Smooth muscle cell of the brain vasculature (primary cell): ENCODE results near the gene WLS.

Experiments used
- DNase-seq: peaks from one replicate; pipeline ENCODE4 v3.0.0-alpha.2; 2012; ENCODE audit warnings: low read depth, low spot score

WLS gene

DNA sequence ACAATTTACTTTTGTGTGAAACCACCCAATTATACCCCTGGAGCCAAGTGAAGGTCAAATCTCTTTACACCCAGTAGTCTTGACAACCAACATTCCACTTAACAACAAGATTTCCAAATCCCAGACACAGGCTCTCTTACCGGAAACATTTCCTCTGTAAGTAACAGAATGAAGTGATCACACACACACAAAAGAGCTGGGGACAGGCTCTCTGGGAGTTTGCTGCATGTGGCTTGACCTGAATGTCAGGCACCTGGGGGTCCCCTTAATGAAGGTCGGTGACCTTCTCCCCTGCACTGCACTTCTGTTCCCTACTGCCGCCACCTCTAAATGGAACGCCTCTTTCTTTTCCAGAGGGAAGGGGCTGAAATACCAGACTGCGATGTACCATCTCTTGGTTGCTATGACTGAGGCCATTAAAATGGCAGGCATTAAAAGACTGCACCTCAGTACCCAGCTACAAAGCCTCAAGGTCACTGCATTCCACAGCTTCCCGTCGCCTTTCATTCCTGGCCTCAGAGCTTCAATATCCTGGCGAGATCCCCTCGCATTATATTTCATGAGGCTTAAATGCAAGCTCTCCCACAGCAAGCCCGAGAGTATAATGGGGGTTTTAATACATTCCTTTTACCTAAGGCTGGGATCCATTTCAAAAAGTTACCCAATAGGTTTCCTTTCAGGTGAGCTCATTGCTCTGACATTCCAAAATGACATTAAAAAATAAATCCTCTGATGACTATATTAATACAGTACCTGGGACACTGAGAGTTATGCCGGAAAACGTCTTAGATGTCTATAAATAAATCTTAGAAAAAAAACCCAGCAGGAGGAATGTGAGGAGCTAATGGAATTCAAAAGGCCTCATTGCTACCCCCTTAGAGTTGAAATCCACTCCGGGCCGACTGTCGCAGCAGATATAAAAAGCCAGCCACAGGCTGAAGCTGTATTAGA, 91.0 kb downstream of the WLS start:
- DNase-seq, result no peak

- no peak for DNase-seq
Observed at GRCh38 chr1:68140536-68140935, 91.8 kb downstream of the WLS start.

- DNase-seq, result no peak
Observed at GRCh38 chr1:68136187-68136586, 96.1 kb downstream of the WLS start.

- DNase-seq, result no peak
Observed at GRCh38 chr1:68132426-68133130, 99.7 kb downstream of the WLS start.

- DNase-seq, result no peak
Observed at GRCh38 chr1:68131261-68131660, 101.1 kb downstream of the WLS start.

GRCh38 chr1:68129536-68130250, 102.6 kb downstream of the WLS start:
- DNase-seq, result no peak

DNA sequence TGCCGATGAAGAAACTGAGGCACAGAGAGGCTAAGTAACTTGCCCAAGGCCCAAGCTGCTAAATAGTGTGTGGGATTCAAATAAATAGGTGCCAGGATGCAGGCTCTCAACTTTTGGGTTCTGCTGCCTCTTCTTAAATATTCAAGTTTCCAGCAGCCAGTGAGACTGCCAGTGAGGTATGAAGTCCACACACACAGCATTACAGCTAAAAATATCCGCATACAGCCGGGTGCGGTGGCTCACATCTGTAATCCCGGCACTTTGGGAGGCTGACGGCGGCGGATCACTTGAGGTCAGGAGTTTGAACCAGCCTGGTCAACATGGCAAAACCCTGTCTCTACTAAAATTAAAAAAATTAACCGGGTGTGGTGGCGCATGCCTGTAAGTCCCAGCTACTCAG, 103.5 kb downstream of the WLS start:
- DNase-seq, result no peak

DNA sequence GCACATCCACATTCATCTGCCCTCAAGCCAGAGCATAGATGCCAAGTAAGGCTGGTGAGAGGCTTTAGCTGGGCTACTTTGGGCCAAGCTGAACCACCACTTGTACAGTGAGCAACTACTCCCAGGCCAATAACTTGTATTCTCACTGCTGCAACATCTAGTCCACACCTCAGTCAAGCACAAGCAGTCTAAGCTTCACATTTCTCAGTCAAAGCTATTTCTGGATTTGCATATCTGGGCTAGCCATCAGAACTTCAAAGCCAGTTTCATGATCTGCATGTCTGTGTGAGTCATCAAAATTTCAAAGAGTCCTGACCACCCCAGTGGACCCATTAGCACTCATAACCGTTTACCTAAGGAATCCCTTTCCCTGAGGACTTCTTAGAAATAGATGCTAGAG, 104.2 kb downstream of the WLS start:
- no peak for DNase-seq

DNA sequence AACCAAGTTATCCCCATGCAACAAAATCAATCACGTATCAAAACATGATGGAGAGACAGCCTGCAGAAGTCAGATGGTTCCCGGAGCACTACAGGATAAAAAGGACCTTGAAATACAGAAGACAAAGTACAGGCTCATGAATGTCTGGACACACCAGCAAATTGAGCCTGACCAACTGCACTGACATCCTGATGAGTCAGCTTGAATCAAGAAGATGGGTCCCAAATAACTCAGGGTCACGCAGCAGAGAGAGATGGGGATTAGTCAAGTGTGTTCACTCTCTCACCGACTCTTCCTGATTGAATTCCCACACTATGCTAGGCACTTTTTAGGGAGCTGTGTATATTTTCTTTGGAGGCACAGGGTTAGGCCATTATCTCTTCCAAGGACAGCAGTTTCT, 110.8 kb downstream of the WLS start:
- no peak for DNase-seq

GRCh38 chr1:68120136-68120791, 112.1 kb downstream of the WLS start:
- peak; percentile 74 for DNase-seq

DNA sequence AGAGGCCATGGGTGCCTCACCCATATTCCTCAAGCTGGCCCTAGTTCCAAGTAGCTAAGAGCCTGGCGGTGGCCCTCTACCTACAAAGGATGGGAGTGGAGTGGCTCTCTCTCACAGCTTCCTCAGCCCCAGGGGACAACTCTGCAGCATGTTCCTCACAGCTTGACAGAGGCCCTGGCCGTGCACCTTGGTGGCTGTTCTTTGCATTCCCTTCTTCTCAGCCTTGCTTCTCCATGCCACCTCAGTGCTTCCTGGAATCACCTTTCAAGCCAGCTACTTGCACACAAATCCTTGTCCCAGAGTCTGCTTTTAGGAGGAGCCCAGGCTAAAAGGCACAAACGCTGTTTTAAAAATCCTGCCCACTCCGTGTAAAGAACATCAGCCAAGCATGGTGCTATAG, 112.9 kb downstream of the WLS start:
- no peak for DNase-seq

DNA sequence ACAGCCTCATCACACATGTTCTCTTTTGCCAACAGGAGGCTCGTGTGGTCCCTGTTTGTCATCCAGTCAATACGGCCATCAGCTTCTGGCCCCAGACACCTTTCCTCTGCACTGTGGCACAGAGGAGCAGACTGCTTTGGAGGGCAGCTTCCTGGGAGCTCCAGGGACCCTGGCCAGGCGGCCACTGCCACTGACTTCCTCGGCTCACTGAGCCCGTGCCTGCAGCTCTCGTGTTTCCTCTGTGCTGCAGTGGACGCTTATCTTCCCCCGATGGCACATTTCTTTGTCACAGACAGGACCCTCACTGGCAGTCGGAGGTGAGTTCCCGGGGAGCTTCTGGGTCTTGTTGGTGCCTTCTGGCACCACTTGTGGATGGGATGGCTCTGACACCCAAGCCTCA, 114.9 kb downstream of the WLS start:
- DNase-seq, result no peak

GRCh38 chr1:68116643-68117235, 115.6 kb downstream of the WLS start:
- DNase-seq, result peak; percentile 24

DNA sequence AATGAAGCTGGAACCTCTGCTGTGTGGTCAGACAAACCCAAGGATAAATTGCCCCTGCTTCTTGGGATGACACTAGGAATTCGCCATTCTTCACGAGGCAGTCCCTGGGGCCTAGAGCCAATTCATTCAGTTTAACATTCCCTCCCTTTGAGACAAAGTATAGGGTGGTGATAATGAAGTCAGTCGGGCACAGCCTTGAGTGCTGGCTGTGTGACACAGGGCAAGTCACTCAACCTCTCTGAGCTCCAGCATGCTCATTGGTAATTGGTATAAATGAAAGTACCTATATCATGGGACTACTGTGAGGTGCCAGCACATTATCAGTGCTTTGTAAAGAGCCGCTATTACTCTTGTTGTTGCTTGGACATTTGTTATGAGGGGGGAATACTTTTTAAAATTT, 117.0 kb downstream of the WLS start:
- DNase-seq, result no peak

- no peak for DNase-seq
Observed at GRCh38 chr1:68113966-68114365, 118.4 kb downstream of the WLS start.

DNA sequence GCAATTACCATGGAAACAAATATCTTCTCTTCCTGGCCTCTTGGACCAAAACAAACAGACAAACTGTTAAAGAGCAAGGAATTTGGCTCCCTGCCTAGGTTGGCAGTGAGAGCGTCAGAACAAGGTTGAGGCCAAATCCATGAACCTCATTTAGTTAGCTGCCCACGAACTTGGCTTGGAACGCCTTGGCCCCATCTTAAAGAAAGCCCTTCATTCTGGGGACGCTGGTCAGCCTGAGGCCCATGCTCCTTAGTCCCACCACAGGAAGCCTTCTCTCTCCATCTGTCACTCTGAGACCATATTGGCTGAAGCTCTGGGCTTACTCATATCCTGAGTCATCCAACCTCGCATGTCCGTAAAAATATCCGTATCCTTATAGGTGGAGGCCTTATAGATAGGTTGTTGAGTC, 119.5 kb downstream of the WLS start:
- no peak for DNase-seq

DNA sequence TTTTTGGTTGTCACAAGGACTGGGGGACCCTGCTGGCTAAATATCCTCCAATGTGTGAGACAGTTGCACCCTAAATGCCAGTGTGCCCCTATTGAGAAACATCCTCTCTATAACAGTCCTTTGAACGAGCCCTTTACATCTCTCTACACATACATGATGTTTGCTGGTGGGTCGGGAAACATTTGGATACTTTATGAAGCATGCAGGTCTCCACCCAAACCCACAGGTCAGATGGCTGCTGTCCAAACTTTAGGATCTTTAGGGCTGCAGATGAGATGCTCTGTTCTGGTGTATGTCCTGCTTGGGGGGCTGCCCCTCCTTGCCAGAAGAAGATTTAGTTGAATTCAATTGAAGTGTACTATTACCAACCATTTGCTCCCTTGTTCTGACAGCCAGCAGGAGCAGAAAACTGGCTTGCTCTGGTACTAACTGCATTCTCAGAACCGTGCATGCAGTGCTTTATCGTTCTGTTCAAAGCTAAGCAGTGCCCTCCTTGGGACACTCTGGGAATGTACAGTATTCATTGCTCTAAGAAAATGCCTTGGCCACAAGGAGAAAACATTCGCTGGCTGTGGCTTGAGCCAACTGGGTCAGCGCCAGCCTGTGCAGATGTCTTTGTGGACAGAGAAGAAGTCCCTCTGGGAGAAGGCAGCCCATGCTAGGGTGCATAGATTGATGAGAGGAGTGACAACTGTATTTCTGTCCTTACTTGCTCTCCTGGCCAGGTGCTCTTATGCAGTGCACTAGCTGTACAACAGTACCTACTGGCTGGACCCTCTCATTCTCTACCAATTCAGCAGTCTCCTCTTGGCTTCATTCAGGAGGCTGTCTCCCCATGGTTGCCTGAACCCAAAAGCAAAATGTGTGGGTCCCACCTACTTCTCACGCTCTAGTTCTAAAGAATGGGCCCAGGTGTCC, 120.5 kb downstream of the WLS start:
- peak; percentile 64 for DNase-seq

- DNase-seq, result no peak
Observed at GRCh38 chr1:68107771-68108170, 124.6 kb downstream of the WLS start.

DNA sequence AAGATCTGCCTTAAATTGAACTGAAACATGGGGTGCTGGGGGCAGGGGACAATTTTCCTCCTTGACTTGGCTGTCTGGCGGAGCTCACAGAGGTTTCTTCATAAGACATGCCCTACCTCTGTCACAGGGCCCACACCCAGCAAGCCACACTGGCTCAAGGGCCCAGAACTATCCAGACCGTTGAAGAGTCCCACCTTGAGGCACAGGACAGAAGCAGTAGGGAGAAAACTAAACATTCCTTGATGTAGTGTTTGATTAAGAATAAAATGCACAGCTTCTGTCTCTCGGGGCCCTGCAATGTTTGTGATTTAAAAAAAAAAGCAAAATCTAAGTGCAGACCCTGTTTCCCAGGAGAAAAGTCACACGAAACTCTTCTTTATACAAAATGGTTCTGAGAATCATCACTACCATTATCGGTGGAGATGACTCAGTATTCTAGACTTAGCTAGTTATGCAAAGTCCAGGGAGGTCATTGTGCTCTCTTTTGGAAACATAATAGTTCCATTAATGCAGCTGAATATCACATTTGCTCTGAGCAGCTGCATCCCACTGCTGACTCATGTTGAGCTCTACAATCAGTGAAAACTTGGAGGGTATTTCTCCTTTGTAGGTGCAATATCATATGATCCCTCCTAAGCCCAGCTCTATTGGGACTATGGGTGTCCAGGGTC, 128.3 kb downstream of the WLS start:
- peak; percentile 26 for DNase-seq
